Measurements from ENCODE around the gene ANO2.

DNA sequence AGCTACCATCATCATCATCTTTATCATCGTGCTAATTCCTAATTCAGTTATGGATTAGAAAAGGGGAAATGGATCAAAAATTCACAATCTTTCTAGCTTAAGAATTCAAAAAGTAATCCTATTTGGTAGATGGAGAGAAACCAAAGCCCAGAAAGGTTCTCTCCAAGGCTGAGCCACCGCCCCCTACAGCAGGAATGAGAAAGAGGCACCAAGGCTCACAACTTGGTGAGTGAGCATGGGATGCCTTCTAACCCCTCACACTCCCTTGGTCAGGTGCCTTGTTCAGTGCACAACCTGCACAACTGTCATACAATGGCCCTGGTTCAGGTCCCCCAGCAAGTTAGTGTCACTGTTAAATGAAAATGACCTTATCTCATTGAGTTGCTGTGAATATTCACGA lies 171.5 kb downstream of the ANO2 start:
- TF ChIP-seq, protein P1, sequence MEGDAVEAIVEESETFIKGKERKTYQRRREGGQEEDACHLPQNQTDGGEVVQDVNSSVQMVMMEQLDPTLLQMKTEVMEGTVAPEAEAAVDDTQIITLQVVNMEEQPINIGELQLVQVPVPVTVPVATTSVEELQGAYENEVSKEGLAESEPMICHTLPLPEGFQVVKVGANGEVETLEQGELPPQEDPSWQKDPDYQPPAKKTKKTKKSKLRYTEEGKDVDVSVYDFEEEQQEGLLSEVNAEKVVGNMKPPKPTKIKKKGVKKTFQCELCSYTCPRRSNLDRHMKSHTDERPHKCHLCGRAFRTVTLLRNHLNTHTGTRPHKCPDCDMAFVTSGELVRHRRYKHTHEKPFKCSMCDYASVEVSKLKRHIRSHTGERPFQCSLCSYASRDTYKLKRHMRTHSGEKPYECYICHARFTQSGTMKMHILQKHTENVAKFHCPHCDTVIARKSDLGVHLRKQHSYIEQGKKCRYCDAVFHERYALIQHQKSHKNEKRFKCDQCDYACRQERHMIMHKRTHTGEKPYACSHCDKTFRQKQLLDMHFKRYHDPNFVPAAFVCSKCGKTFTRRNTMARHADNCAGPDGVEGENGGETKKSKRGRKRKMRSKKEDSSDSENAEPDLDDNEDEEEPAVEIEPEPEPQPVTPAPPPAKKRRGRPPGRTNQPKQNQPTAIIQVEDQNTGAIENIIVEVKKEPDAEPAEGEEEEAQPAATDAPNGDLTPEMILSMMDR (conservative IDR thresholded peaks at IDR 0.05; ENCODE audit: low read depth, low read length): no peak
- no peak for TF ChIP-seq EZH2phosphoT487 (IDR thresholded peaks at IDR 0.05; ENCODE audit: borderline replicate concordance, low read length)
- no peak for TF ChIP-seq EZH2 (IDR thresholded peaks at IDR 0.05; ENCODE audit: low read length, unreplicated experiment)
